Heart left ventricle (tissue), 16 donors: ENCODE measurements around the gene BCL2L13. TPM values are rescaled to one million over a fixed set of nuclear protein-coding genes. Genes with fewer than 3 reads are reported as not detected.
A peak's percentile ranks its signal among the peaks of the same experiment; 100 is the strongest.

ENCODE experiments used
- ATAC-seq, 4 donors: fragments of 200-7000 bp; cut with Tn5 transposase; one replicate each; pipeline ENCODE4 v1.9.1; 2020 to 2022; ENCODE audit warnings: moderate library complexity in 4 of 4, mild to moderate bottlenecking in 3 of 4, moderate number of reproducible peaks in 1 of 4
- DNase-seq, 5 donors: peaks; one replicate each; pipeline ENCODE4 v3.0.0-alpha.2; 2020
- H3K27ac ChIP-seq, 12 donors: fragments of 200-600 bp; sonication (generic) in 4 of 12; one replicate each; pipeline versions ENCODE4 v1.5.0 to v1.8.0; 2016 to 2022; ENCODE audit warnings: mild to moderate bottlenecking in 2 of 12
- H3K27me3 ChIP-seq, 9 donors: fragments of 200-600 bp; sonication (generic) in 2 of 9; one replicate each; pipeline versions ENCODE4 v1.5.1 to v1.8.0; 2016 to 2022; ENCODE audit warnings: mild to moderate bottlenecking in 3 of 9
- H3K36me3 ChIP-seq, 9 donors: fragments of 200-600 bp; sonication (generic) in 2 of 9; one replicate each; pipeline versions ENCODE4 v1.5.0 to v1.8.0; 2018 to 2022; ENCODE audit warnings: mild to moderate bottlenecking in 2 of 9
- H3K4me1 ChIP-seq, 12 donors: fragments of 200-600 bp; sonication (generic) in 4 of 12; one replicate each; pipeline versions ENCODE4 v1.5.0 to v1.8.0; 2016 to 2022; ENCODE audit warnings: mild to moderate bottlenecking in 3 of 12
- H3K4me3 ChIP-seq, 12 donors: fragments of 200-600 bp; sonication (generic) in 4 of 12; one replicate each; pipeline versions ENCODE4 v1.5.0 to v1.8.0; 2017 to 2022; ENCODE audit warnings: mild to moderate bottlenecking in 9 of 12, moderate library complexity in 4 of 12
- H3K9me3 ChIP-seq, 12 donors: fragments of 200-600 bp; sonication (generic) in 4 of 12; one replicate each; pipeline versions ENCODE4 v1.5.0 to v1.8.0; 2016 to 2022; ENCODE audit warnings: mild to moderate bottlenecking in 1 of 12
- CTCF ChIP-seq, 12 donors: fragments of 200-600 bp; sonication (generic) in 4 of 12; IDR thresholded peaks; one replicate each; pipeline versions ENCODE4 v1.5.0 to v1.8.0; 2018 to 2022; ENCODE audit warnings: antibody characterized with exemption in 12 of 12, mild to moderate bottlenecking in 5 of 12
- POLR2A ChIP-seq, 2 donors: fragments of 450-650 bp; IDR thresholded peaks; one replicate each; pipeline ENCODE4 v1.6.1; 2017; ENCODE audit warnings: antibody characterized with exemption in 2 of 2, mild to moderate bottlenecking in 2 of 2, moderate library complexity in 2 of 2
- WGBS, 4 donors: extraction: QIAGEN DNeasy Blood & Tissue Kit in 2 of 4; methylation state at CpG; one replicate each; pipeline versions ENCODE4 v1.1.5 to v1.1.7; 2013 to 2018; 5-methylcytosine and 5-hydroxymethylcytosine counted together
- intact Hi-C, 10 donors: fragments of 100-400 bp; cut with DNase I; formaldehyde crosslinking; loops; one replicate each; pipeline versions ENCODE4 v1.11.1 to v1.14.2; 2022
- polyA plus RNA-seq, 2 donors: library from polyadenylated mRNA; stranded (reverse); fragments of 200-250 nt; gene quantifications; one replicate each; pipeline ENCODE4 v1.2.3, GENCODE V29; 2013
- total RNA-seq, 9 donors: library from RNA; depleted of rRNA in 2 of 9; stranded (reverse); fragments of >200 nt in 2 of 9; fragmentation: NEBNext Ultra II Directional in 3 of 9; extraction: Animal tissue kit (Norgen Biotek cat#: 25700) in 3 of 9; gene quantifications; one replicate each; pipeline versions ENCODE4 v1.1.0 to v1.2.4, GENCODE V29; 2016 to 2023
- donor health status: ischemic (EF 13 %, LVEDD 7.1; RV severe dilation, severe dysfunction).
- donor health status: healthy with polysubstance abuse.
- donor health status: DM: no; HTN: yes; CAD: no.
- donor health status: DM: no; HTN: no; CAD: no.
- donor health status: ischemic (EF 25% LVEDD 6.9; RV normal size, moderate dysfunction).
- donor health status: ischemic (EF 25% LVEDD 5.7; RV mildly dilated, moderate dysfunction).
- donor health status: healthy.
- donor health status: DM: yes; HTN: yes; CAD: no.
- donor health status: ischemic (EF 35%, LVEDD 5.7; RV mildly dilated, moderate dysfunction).
- donor health status: nonischemic (EF 11% LVEDD 7.7; RV severe dilation, severe dysfunction).
- donor health status: DM: yes; HTN: yes; CAD: no.
- donor health status: PGD.
- donor health status: ischemic (EF 29% LVEDD 5.4; RV normal size, mild dysfunction).
- donor health status: nonischemic (EF 23%, LVEDD 6.1; RV moderate dilation, normal function).

The BCL2L13 gene
- total and polyA plus RNA-seq, 11 donors, result 46.3 to 187 (median 89.6) TPM

DNA sequence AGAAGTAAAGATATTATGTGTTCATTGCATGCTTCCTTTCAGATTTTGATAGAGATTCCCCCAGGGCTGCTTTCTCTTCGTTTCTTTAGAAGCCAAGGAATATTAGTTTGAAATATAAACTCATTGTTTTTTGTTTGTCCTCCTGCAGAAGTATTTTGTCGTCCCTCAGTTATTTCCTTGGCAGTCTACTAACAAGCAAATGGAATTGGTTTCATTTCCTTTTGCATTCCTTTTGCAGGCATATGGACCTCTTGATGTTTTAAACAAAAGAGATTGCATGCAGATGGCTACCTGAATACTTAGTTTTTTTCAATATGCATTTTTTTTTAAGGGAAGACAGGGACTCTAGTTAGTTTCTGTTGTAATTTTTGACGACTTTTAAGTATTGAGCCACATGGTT is 62.2 kb downstream of the BCL2L13 start:
- peaks cover 0 to 24% (median 0%) of the 10 kb centered on the region in 12 donors for H3K4me1 ChIP-seq
- 32 to 36% (median 34%) methylated on average over 3 of the region's 3 CpGs for WGBS, 4 donors
- intact Hi-C loops, result no loop called here
- TF ChIP-seq CTCF (IDR thresholded peaks at IDR 0.05) (no peak), POLR2A (IDR thresholded peaks at IDR 0.05) (no peak)
- no peak overlapping the region for H3K4me3 ChIP-seq
- H3K27me3 ChIP-seq, result no peaks in the 10 kb centered on the region
- DNase-seq (no peak), ATAC-seq (no peak)
- peaks cover 0 to 50% (median 36%) of the 10 kb centered on the region in 9 donors for H3K36me3 ChIP-seq
- no peak overlapping the region for H3K27ac ChIP-seq
- no peaks in the 10 kb centered on the region for H3K9me3 ChIP-seq

DNA sequence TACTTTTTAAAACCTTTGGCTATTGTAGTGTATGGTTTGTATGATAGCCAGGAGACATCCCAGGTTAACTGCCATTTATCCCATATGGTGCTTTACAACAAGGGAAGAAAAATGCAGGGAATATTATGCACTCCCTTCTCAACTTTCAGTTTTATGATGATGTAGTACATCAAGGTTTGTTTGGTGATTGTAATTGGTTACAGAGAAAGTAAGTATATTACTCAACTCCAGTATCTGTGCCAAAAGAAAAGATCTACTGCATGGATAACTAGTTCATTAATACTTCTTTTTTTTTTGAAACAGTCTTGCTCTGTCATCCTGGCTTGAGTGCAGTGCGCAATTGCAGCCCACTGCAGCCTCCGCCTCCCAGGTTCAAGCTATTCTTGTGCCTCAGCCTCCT is 65.3 kb downstream of the BCL2L13 start:
- Histone ChIP-seq H3K36me3 (peaks cover 0 to 41% (median 26%) of the 10 kb centered on the region in 9 donors), H3K27me3 (no peaks in the 10 kb centered on the region), H3K4me1 (peaks cover 0 to 47% (median 6%) of the 10 kb centered on the region in 12 donors), H3K9me3 (no peaks in the 10 kb centered on the region), H3K4me3 (no peak overlapping the region), H3K27ac (no peak overlapping the region)
- intact Hi-C loops, result no loop called here
- no peak for TF ChIP-seq CTCF (IDR thresholded peaks at IDR 0.05)
- no peak for TF ChIP-seq POLR2A (IDR thresholded peaks at IDR 0.05)
- ATAC-seq (no peak), DNase-seq (no peak)
- WGBS, 4 donors, result 91 to 100% (median 99%) methylated on average over 2 of the region's 2 CpGs

DNA sequence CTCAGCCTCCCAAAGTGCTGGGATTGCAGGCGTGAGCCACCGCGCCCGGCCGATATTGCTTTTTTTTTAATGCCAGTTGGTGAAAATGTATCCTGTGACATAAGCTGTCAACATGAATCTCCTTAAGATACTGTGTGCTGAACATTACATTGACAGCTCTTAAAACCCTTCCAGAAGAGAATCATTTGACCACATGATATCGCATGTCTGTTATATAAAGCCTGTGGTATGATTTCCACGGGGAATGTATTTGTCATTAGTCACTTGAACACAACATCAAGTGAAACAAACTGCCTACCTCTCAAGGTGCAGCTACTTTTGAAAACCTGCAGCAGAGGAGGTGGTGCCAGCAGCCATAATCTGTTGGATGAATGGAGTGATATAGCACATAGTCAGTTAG is 67.0 kb downstream of the BCL2L13 start:
- no peak for ATAC-seq
- 83 to 94% (median 88%) methylated on average over 7 of the region's 7 CpGs for WGBS, 4 donors
- Histone ChIP-seq H3K27ac (peak overlapping the region in 7 of 12 donors; percentile 31 to 87 (median 63)), H3K36me3 (peaks cover 0 to 50% (median 29%) of the 10 kb centered on the region in 9 donors), H3K4me3 (no peak overlapping the region), H3K27me3 (no peaks in the 10 kb centered on the region), H3K9me3 (no peaks in the 10 kb centered on the region), H3K4me1 (peaks cover 0 to 34% (median 6%) of the 10 kb centered on the region in 12 donors)
- intact Hi-C loops, result loop anchor here in 1 of 10 donors (5.0 kb wide), 1 partner anchor 143 kb away; the partner anchor contains the start of gene SLC25A18
- no peak for DNase-seq
- TF ChIP-seq CTCF (IDR thresholded peaks at IDR 0.05) (no peak), POLR2A (IDR thresholded peaks at IDR 0.05) (no peak)

GRCh38 chr22:17705951-17706900 is 67.7 kb downstream of the BCL2L13 start:
- peak in 3 of 5 donors; percentile 24 to 38 (median 27) for DNase-seq
- H3K27me3 ChIP-seq, result no peaks in the 10 kb centered on the region
- H3K4me3 ChIP-seq, result peak overlapping the region in 11 of 12 donors; percentile 1 to 48 (median 34)
- H3K27ac ChIP-seq, result peak overlapping the region in 11 of 12 donors; percentile 31 to 87 (median 74)
- intact Hi-C loops, result loop anchor here in 1 of 10 donors (5.0 kb wide), 1 partner anchor 144 kb away; the partner anchor contains the start of gene SLC25A18
- 59 to 69% (median 63%) methylated on average over 9 of the region's 9 CpGs for WGBS, 4 donors
- TF ChIP-seq POLR2A (IDR thresholded peaks at IDR 0.05), result peak in 1 of 2 donors; percentile 37
- no peak for TF ChIP-seq CTCF (IDR thresholded peaks at IDR 0.05)
- H3K9me3 ChIP-seq, result no peaks in the 10 kb centered on the region
- H3K4me1 ChIP-seq, result peaks cover 0 to 29% (median 6%) of the 10 kb centered on the region in 12 donors
- H3K36me3 ChIP-seq, result peaks cover 0 to 50% (median 30%) of the 10 kb centered on the region in 9 donors
- ATAC-seq, result peak; percentile 83 to 96 (median 90)
